ENCODE measurements around the gene NTHL1. TPM values are rescaled to one million over a fixed set of nuclear protein-coding genes. Genes with fewer than 3 reads are reported as not detected.

NTHL1 gene
- total and polyA plus RNA-seq, 2 of the 13 experiments (the other 11 are each of a cell fraction or from before 2014, with no cell fraction given) = 47.5 to 64.9 TPM

DNA sequence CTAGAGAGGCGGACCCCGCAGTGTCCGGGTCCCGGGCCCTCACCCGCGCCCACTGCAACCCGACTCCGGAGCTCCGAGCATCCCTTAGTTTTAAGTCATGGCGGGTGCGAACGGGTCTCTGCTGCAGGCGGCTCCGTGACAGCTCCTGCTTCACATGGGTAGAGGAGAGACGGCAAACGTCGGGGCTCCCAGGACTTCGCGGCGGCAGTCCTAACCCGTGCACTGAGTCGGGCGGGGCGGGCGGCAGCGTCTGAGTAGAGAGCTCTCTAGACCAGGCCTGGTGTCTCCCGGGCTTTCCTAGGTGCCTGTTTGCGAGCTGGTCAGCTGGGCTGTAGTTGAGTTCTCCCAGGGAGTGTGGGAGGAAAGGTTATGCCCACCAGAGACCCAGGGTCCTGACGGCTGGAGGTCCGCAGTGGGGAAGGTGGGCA, 496 bp upstream of the NTHL1 start (continued):
- TF ChIP-seq, protein P1, sequence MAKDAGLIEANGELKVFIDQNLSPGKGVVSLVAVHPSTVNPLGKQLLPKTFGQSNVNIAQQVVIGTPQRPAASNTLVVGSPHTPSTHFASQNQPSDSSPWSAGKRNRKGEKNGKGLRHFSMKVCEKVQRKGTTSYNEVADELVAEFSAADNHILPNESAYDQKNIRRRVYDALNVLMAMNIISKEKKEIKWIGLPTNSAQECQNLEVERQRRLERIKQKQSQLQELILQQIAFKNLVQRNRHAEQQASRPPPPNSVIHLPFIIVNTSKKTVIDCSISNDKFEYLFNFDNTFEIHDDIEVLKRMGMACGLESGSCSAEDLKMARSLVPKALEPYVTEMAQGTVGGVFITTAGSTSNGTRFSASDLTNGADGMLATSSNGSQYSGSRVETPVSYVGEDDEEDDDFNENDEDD (CRISPR knock-in tag; IDR thresholded peaks at IDR 0.05; ENCODE audit: borderline replicate concordance) = no peak
- TF ChIP-seq ZNF274 (CRISPR knock-in tag; IDR thresholded peaks at IDR 0.05) = 0 out of 2 replicates have a peak, but pooled peaks have one; percentile 19
- TF ChIP-seq ZFY (CRISPR knock-in tag; IDR thresholded peaks at IDR 0.05) = peak; percentile 12; the same call in 1 of the 2 replicates
- 0 out of 2 replicates have a peak, but pooled peaks have one; percentile 53 for TF ChIP-seq KDM5A (IDR thresholded peaks at IDR 0.05; ENCODE audit: borderline replicate concordance, low read length)
- 0 out of 2 replicates have a peak, but pooled peaks have one; percentile 8 for TF ChIP-seq SAP130 (CRISPR knock-in tag; IDR thresholded peaks at IDR 0.05; ENCODE audit: low read depth)
- peak; percentile 13 for TF ChIP-seq IKZF4 (CRISPR knock-in tag; IDR thresholded peaks at IDR 0.05; ENCODE audit: borderline replicate concordance, low read depth, not compliant biosample characterization)
- peak; percentile 81; the same call in 1 of the 2 replicates for TF ChIP-seq GLI4 (CRISPR knock-in tag; IDR thresholded peaks at IDR 0.05; ENCODE audit: borderline replicate concordance)
- TF ChIP-seq, protein P2, sequence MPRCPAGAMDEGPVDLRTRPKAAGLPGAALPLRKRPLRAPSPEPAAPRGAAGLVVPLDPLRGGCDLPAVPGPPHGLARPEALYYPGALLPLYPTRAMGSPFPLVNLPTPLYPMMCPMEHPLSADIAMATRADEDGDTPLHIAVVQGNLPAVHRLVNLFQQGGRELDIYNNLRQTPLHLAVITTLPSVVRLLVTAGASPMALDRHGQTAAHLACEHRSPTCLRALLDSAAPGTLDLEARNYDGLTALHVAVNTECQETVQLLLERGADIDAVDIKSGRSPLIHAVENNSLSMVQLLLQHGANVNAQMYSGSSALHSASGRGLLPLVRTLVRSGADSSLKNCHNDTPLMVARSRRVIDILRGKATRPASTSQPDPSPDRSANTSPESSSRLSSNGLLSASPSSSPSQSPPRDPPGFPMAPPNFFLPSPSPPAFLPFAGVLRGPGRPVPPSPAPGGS (CRISPR knock-in tag; IDR thresholded peaks at IDR 0.05) = peak; percentile 82; the same call in 1 of the 2 replicates
- no peak for TF ChIP-seq TP53 (CRISPR knock-in tag; conservative IDR thresholded peaks at IDR 0.05)
- TF ChIP-seq PRPF4 (IDR thresholded peaks at IDR 0.05; ENCODE audit: low read depth, low read length, poor library complexity, severe bottlenecking) = no peak
- TF ChIP-seq ZNF44 (CRISPR knock-in tag; IDR thresholded peaks at IDR 0.05) = 0 out of 2 replicates have a peak, but pooled peaks have one; percentile 65
